HG03175 (cell line): ENCODE data around the gene DPP4.
"Not testable (repeated sequence)": the region's sequence is repeated elsewhere in the genome, so short reads cannot be mapped to it uniquely, and the experiment has no call there.

Experiments used
- ATAC-seq: cut with Tn5 transposase; IDR thresholded peaks from one replicate; pipeline ENCODE4 v1.9.1; 2021; ENCODE audit warnings: mild to moderate bottlenecking, moderate library complexity; ENCODE audit not compliant: unreplicated experiment

The DPP4 gene

DNA sequence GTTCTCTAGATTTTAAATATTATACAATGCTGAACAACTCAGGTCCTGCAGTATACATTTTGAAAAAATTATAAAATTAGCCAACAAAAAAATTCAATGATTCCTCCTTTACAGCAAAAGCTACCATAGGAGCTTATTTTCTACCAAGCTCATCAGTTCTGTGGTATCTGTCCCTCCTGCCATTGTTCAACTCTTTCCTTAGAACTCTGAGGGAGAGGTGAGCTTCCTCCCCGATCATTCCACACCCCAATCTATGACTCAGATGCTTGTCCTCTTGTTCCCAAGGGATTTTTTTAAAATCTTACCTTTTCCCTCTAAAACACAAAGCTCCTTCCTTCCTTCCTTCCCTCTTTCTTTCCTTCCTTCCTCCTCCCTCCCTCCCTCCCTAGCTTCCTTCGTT is 13.5 kb downstream of the DPP4 start:
- ATAC-seq, result no peak

GRCh38 chr2:162058973-162059668 is 14.9 kb downstream of the DPP4 start:
- peak; percentile 85 for ATAC-seq

- no peak for ATAC-seq
These were observed 16.6 kb downstream of the DPP4 start for GRCh38 chr2:162057426-162057825.

DNA sequence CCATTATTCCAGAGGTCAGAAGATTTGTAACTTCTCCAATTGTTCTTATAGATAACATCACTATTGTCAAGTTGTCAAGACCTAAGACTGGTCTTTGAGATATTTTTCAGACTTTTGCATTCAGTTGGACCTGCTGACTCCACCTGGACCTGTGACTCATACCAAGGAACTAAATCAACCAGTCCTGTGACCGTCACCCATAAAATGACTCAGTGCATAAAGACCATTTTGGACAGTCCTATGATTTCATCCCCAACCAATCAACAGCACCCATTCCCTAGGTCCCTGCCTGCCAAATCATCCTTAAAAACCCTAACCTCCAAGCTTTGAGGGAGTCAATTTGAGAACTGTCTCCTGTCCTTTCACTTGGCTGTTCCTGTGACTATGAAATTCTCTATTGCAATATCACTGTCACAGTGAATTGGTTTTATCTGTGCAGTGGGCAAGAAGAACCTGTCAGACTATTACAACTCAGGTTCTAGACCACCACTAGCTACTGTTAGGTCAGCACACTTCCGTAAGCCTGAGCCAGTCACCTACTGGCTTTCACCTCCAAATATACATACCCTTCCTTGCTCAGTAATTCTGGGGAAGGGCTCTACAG is 17.1 kb downstream of the DPP4 start:
- ATAC-seq, result no peak

DNA sequence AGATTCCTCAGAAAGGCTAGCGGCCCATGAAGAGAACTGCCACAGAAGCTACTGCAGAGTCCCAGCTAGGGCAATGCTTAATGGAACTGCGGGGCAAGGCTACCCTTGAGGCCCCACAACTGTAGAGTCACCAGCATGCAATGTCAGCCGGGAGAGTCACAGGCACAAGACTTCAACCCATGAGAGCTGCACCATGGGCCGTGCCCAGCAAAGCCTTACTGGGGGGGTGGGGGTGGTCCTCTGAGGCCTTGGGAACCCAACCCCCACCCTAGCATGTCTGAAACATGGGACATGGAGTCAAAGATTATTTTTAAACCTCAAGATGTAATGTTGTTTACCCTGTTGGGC is 20.2 kb downstream of the DPP4 start:
- ATAC-seq, result no peak

DNA sequence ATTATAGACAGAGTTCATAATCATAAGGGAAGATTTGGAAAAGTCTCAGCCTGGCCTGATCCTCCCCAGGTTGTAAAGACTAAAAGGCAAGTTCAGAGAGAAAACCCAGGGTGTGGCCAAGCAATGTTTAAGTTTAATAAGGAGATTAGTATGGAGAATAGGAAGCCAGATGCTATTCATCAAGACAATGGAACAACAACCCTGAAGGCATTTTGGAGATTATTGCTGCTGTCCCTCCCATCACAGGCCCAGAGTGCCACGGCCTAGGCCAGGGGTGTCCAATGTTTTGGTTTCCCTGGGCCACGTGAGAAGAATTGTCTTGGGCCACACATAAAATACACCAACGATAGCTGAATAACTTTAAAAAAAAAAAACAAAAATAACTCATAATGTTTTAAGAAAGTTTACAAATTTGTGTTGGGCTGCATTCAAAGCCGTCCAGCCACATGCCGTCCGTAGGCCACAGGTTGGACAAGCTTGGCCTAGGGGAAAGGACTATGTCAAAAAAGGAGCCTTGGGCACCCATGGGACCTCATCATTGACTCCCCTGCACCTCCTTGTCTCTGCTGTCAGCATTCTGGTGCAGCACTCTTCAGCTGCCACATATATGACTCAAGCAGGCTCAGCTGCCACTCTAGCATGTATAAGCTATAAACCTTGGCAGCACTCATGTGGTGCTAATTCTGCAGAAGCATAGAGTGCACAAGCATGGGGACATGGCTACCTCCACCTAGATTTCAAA is 20.8 kb downstream of the DPP4 start:
- ATAC-seq, result no peak

DNA sequence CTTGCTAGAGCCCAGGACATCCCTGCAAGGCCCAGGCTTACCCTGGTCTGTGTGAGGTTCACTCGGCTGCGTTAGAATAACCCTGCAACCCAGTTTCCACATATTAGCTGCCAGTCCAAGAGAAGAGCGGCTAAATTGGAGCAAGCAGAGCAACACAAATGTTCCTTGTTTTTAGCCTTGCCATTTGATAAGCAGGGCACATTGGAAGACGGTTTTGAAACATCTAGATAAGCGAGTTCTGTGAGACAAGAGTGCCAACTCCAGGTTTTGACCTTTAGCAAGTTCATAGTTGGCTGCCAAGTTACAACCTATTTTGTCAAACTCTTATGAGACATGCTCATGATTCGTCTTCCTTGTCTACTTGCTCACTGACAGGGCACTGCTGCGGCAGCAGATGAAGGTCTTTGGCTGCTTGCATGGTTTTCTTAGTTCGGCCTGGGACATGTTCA is 23.5 kb downstream of the DPP4 start:
- ATAC-seq, result no peak

DNA sequence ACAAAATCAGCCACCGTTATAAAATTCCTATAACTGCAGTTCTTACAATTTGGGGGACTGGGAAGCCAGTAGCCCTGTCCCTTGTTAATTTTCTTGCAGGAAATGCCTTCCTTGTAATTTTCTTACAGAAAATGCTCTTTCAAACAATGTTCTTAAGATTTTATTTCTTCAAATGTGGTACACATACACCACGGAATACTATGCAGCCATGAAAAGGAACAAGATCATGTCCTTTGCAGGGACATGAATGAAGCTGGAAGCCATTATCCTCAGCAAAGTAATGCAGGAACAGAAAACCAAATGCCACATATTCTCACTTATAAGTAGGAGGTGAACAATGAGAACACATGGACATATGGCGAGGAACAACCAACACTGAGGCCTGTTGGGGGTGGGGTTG is 24.9 kb downstream of the DPP4 start:
- ATAC-seq, result not testable (repeated sequence)

GRCh38 chr2:162044586-162044985 is 29.4 kb downstream of the DPP4 start:
- no peak for ATAC-seq

- no peak for ATAC-seq
These were observed 30.9 kb downstream of the DPP4 start for GRCh38 chr2:162043132-162043531.

DNA sequence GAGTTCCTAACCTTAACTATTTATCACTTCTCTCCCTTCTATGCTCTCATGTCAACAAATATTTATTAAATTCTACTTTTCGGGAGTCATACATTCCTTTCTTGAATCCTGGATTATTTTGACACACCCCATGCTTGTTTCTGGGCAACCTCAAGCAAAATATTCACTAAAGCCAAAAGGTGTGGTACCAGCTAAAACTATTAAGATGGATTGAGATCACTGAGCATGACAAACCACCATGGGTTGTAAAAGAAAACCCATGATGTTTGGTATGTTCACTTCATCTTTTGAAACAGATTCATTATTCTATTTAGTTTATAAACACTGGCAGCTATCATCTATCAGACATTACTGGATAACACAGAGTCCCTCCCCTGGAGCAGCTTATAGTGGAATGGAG is 32.5 kb downstream of the DPP4 start:
- ATAC-seq, result no peak

DNA sequence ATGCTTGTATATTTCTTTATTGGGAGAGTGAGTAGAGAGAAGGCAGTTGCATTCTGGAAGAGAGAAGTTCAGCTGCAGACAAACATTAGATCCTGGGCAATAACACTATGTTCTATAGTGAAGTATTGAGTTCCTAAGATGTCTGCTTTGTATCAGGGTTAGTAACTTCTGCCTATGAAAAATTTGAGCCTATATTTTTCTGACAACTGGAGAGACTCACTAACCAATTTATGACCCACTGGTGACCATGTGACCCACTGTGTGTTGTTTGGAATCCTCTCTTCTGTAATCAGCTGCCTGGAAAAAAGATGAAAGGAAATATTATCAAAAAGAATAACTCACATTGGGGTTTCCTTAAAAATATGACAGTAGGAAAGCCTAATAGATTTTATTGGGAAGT is 35.3 kb downstream of the DPP4 start:
- no peak for ATAC-seq

GRCh38 chr2:162037886-162038285 is 36.1 kb downstream of the DPP4 start:
- no peak for ATAC-seq

DNA sequence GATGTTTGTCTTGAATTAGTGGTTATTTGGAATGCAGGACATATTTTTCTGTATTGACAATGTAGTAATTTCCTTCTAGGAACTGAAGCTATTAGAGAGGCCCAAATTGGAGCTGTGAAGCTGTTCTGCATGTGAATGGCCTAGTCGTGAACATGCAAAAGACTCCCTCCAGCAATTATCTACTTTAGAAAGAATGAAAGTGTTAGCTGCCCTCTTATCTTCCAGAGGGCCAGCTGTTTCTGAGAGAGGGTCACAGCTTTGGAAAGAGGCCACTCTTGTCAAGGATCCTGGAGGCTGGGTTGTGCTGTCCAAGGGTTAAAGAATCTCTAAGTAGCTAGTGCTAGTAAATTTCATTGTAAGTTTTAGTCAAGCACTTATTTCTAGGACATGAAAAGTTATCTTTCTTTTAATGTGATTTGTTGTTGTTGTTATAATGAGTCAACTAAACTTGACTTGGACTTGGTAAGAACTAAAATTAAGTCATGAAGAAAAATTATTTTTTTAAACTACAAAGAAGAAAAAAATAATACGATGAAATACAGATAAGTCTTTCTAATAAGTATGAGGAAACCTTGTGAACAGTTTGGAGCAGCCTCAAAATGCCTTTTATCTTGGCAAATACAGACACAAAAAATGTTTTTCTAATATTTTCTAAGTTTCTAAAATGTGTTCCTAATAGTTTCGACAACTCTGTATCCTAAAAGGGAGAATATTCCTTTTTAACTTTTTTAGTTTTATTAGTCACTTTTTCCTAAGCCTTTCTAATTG is 36.8 kb downstream of the DPP4 start:
- ATAC-seq, result no peak

DNA sequence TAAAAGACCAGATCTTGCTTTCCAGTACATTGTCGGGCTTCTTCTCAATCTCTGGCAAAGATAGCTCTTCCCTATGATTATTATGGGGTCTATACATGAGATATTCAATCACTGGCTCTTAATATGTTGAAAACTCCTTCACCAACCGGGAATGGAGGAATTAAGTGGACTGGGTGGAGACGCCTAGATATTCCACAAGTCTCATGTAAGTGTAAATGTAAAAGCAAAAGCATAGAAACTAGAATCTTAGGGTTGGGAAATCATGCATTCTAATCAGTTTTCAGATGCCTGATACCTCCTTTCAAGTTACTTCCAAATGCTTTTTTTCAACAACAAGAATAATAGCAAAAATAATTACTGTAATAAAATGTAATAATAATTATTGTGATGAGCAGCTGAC is 38.0 kb downstream of the DPP4 start:
- no peak for ATAC-seq

DNA sequence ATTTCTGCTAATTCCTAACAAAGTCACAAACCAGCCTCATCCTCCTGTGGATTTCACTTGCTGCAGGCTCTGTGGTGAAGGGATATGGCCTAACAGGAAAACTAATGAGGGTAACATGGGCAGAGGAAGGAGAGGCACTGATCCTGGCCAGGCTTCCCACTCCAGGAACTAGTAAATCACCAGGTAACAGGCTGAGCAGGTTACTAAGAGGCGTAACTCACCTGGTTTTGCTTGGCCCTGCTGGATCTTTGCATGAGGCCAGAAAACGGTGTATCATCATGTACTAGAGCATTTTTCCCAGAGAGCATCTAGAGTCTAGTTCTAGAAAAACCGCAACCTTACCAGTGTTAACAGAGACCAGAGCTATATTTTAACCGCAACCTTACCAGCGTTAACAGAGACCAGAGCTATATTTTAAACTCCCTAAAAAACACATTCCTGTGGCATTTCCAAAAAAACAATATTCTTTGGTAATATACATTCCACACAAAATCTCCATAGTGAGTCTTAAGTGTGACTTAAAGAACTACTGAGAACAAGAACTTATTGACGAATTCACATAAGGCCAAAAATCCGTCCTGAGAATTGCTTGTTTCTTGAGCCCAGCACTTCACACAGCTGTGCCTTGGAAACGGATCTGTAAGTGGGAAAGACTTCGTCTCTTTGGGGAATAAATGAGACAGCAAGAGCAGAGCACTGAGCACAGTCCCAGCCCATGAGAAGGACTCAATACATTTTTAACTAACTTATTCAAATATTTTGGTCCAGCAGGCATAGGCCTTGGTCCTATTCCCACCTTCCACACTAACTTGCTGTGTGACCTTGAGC is 43.4 kb downstream of the DPP4 start:
- no peak for ATAC-seq

DNA sequence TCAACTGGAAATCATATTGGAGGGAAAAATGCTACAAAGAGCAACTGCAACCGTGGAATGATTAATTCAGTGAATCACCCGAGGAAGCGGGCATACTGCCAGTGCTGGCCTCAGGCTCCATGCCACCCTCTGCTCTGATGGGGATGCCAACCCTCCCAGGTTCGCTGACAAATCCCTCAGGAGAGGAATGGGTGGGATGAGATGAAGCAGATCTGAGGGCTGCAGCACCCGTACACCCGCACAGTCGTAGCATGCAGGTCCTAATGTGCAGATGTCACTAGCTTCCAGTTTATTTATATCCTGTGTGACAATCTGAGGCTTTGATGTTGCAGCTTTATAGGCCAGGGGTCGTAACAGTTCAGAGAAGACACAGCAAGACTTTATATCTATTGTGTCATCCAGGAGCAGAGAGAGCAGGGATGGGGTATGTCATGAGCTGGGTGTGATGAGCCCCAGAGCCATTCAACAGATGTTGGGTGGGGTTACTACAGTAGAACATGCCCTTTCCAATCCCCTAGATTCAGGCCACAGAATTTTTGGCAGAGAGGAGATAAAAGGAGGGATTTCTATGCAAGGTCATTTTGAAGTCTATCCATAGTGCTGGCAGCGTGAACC is 44.6 kb downstream of the DPP4 start:
- no peak for ATAC-seq

GRCh38 chr2:162028511-162028910 is 45.5 kb downstream of the DPP4 start:
- no peak for ATAC-seq

- no peak for ATAC-seq
These were observed 48.7 kb downstream of the DPP4 start for GRCh38 chr2:162025121-162025911.
